Stimulated activated CD8-positive, alpha-beta memory T cell treated with anti-CD3 and anti-CD28 coated beads, Interleukin-15, amount 100 ng/mL, for 24 hours (primary cell): ENCODE measurements around the gene LRG1.
"Not testable (repeated sequence)": the region's sequence is repeated elsewhere in the genome, so short reads cannot be mapped to it uniquely, and the experiment has no call there.

Source experiments
- DNase-seq: peaks from one replicate; pipeline ENCODE4 v3.0.0-alpha.2; 2020; ENCODE audit warnings: low read depth

LRG1 gene

DNA sequence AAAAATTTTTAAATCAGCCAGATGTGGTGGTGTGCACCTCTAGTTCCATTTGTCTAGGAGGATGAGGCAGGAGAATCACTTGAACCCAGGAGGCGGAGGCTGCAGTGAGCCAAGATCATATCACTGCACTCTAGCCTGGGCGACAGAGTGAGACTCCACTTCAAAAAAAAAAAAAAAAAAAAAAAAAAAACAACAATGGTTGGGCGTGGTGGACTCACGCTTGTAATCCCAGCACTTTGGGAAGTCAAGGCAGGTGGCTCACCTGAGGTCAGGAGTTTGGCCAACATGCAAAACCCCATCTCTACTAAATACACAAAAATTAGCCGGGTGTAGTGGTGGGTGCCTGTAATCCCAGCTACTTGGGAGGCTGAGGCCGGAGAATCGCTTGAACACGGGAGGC lies 12.5 kb downstream of the LRG1 start:
- DNase-seq: not testable (repeated sequence)

GRCh38 chr19:4525563-4526002 lies 14.3 kb downstream of the LRG1 start:
- no peak for DNase-seq

GRCh38 chr19:4524808-4525562 lies 14.9 kb downstream of the LRG1 start:
- peak; percentile 40 for DNase-seq

- no peak for DNase-seq
Observed at GRCh38 chr19:4523306-4524110, 16.3 kb downstream of the LRG1 start.

DNA sequence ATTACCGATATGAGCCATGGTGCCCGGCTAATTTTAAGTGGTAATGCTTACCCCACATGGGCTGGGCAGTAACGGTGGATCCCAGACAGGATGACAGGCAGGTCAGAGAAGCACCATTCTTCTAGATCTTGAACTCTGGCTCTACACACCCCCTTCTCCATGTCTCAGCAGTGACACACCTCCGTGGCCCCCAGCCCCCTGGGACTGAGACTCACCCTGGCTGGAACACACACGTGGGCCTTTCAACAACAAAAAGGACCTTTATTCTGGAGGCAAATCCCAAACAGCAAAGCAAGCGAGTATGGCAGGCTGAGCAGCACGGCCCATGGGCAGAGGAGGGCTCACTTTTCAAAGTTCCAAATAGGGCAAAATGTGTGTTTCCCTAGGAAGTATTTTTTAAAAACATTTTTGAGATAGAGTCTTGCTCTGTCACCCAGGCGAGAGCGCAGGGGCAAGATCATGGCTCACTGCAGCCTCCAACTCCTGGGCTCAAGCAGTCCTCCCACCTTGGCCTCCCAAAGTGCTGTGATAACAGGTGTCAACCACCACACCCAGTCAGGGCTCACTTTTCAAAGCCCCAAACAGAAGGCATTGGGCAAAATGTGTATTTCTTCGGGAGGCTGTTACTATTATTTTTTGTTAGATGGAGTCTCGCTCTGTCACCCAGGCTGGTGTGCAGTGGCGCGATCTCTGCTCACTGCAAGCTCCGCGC lies 17.4 kb downstream of the LRG1 start:
- DNase-seq: no peak

DNA sequence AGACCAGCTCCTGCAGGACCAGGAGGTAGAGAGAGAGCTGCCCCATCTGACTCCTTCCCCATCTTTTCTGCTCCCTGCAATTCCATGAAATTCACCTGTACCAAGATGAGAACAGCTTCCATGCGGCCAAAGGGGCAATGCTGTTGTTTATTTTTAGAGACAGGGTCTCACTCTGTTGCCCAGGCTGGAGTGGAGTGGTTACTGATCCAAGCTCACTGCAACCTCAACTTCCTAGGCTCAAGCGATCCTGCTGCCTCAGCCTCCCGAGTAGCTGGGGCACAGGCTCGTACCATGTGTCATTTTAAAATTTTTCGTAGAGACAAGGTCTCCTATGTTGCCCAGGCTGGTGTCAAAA lies 18.0 kb downstream of the LRG1 start:
- DNase-seq: no peak

- no peak for DNase-seq
Observed at GRCh38 chr19:4521170-4521887, 18.5 kb downstream of the LRG1 start.

GRCh38 chr19:4519521-4520277 lies 20.1 kb downstream of the LRG1 start:
- DNase-seq: no peak

DNA sequence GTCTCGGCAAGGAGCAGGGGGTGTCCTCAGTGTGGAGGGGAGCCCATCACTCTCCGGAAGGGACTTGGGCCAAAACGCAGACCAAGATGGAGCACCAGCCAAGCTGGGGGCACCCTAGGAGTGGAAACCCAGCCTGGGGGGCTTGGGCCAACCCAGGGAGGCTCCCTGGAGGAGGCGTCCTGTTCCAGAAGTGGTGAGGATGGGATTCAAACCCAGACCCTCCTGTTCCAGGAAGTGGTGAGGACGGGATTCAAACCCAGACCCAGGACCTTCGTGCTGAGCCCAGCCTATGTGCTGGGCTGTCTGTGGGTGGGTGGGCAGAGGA lies 20.7 kb downstream of the LRG1 start:
- DNase-seq: no peak

DNA sequence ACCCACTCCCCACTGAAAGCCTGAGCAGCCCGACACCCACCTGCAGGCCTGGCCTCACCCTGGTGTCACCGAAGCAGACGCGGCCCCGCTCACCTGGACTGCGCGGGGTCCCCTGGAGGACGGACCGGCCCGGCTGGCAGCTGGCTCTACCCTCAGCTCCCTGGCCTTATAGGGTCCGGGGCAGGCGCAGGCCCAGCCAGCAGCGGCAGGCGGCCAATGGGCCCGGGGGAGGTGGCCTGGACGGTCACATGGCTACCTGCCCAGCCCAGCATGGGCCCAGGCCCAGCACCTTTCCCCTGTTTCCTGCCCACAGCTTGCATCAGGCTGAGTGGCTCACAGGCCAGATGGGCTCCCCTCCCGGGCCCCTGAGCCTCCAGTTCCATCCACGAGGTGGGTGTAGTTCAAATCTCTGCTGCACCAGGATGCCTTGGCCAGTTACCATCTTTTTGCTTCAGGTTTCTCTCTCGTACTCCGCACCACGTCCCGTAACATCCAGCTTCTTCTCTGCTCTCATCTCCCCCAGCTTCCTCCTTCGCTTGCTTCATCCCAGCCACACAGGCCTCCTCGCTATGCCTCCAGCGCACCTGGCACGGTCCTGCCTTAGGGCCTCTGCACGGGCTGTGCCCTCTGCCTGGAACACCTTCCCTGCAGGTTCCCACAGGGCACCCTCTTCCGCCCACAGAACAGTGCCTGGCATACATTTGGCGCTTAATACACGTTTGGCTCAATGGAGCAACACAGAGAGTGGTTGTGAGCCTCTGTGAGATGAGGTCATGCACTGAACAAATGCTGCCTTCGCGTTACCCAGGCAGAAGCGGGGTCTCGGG lies 21.3 kb downstream of the LRG1 start, which contains the start of gene PLIN4:
Gene PLIN4, minus strand, starts transcription at position 142 of the 827 bp plus-strand sequence. CDS start 214 bp downstream, outside the sequence.
- DNase-seq: no peak

- no peak for DNase-seq
Observed at GRCh38 chr19:4517451-4518057, 22.3 kb downstream of the LRG1 start.

DNA sequence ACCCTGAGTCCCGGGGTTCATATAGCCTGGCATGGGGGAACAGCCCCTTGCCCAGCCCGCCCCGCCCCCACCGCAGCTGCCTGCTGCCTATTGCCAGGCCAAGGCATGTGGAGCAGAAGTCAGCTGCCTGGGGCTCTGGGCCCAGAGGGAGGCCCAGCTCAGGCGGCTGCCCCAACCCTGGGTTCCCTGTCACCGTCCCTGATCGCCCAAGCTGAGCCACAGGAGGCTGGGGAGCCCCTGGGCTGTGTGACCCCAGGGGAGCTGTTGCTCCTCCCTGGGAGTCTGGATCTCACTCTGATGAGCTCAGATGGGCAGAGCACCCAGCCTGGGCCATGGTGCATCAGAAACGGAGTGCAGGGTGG lies 22.9 kb downstream of the LRG1 start:
- no peak for DNase-seq

GRCh38 chr19:4516199-4516938 lies 23.5 kb downstream of the LRG1 start:
- DNase-seq: no peak

GRCh38 chr19:4515732-4516131 lies 24.1 kb downstream of the LRG1 start:
- no peak for DNase-seq

- no peak for DNase-seq
Observed at GRCh38 chr19:4513248-4513647, 26.6 kb downstream of the LRG1 start.

GRCh38 chr19:4512070-4512469 lies 27.8 kb downstream of the LRG1 start:
- no peak for DNase-seq

- DNase-seq: no peak
Observed at GRCh38 chr19:4511300-4512054, 28.4 kb downstream of the LRG1 start.

- no peak for DNase-seq
Observed at GRCh38 chr19:4510435-4511255, 29.2 kb downstream of the LRG1 start.
